GM21529 (cell line): Measurements from ENCODE around the gene FAT1.
"Not testable (repeated sequence)": the region's sequence is repeated elsewhere in the genome, so short reads cannot be mapped to it uniquely, and the experiment has no call there.

Experiments
- ATAC-seq: cut with Tn5 transposase; IDR thresholded peaks from one replicate; pipeline ENCODE4 v1.9.1; 2021; ENCODE audit not compliant: unreplicated experiment

FAT1 gene

GRCh38 chr4:186723292-186724057 is at the start of gene FAT1:
Gene FAT1, minus strand, starts transcription at chr4:186723856. Its CDS starts 14,029 bp downstream, at chr4:186709827.
- ATAC-seq: no peak

GRCh38 chr4:186772936-186773487 is 49.4 kb upstream of the FAT1 start:
- no peak for ATAC-seq

- no peak for ATAC-seq
Measured at GRCh38 chr4:186771624-186772023, 48.0 kb upstream of the FAT1 start.

- no peak for ATAC-seq
Measured at GRCh38 chr4:186770481-186771175, 47.0 kb upstream of the FAT1 start.

- ATAC-seq: no peak
Measured at GRCh38 chr4:186767794-186768193, 44.1 kb upstream of the FAT1 start.

GRCh38 chr4:186765673-186766546 is 42.3 kb upstream of the FAT1 start:
- no peak for ATAC-seq

GRCh38 chr4:186765138-186765537 is 41.5 kb upstream of the FAT1 start:
- ATAC-seq: no peak

- ATAC-seq: no peak
Measured at GRCh38 chr4:186764457-186764856, 40.8 kb upstream of the FAT1 start.

GRCh38 chr4:186762865-186763264 is 39.2 kb upstream of the FAT1 start:
- ATAC-seq: no peak

GRCh38 chr4:186762361-186762760 is 38.7 kb upstream of the FAT1 start:
- ATAC-seq: no peak

- ATAC-seq: not testable (repeated sequence)
Measured at GRCh38 chr4:186761956-186762355, 38.3 kb upstream of the FAT1 start.

- no peak for ATAC-seq
Measured at GRCh38 chr4:186761393-186761792, 37.7 kb upstream of the FAT1 start.

- no peak for ATAC-seq
Measured at GRCh38 chr4:186760576-186760975, 36.9 kb upstream of the FAT1 start.

- ATAC-seq: no peak
Measured at GRCh38 chr4:186759990-186760389, 36.3 kb upstream of the FAT1 start.

GRCh38 chr4:186758929-186759682 is 35.5 kb upstream of the FAT1 start:
- no peak for ATAC-seq

- no peak for ATAC-seq
Measured at GRCh38 chr4:186757696-186758355, 34.2 kb upstream of the FAT1 start.

GRCh38 chr4:186756550-186756949 is 32.9 kb upstream of the FAT1 start:
- not testable (repeated sequence) for ATAC-seq

GRCh38 chr4:186755550-186756519 is 32.2 kb upstream of the FAT1 start:
- ATAC-seq: no peak

GRCh38 chr4:186754976-186755375 is 31.3 kb upstream of the FAT1 start:
- no peak for ATAC-seq
